K562 (cell line): ENCODE measurements around the gene OPCML. TPM values are rescaled to one million over a fixed set of nuclear protein-coding genes. Genes with fewer than 3 reads are reported as not detected.

Experiments used
- ATAC-seq: fragments of 200-7000 bp; cut with Tn5 transposase; 3 replicates; pipeline ENCODE4 v1.9.1; 2020; ENCODE audit warnings: moderate library complexity
- BruUV-seq: library from RNA; stranded (reverse); fragments of 400-500 nt; replicated peaks from 2 replicates; lab custom pipeline; 2021; lab: Mats Ljungman, UMichigan
- CTCF ChIA-PET: fragments of 300-600 bp; formaldehyde crosslinking; extraction: SDS; loops from one replicate; lab custom pipeline; 2021; ENCODE audit warnings: low intra/inter-chr PET ratio; lab: Yijun Ruan, JAX
- POLR2A ChIA-PET: fragments of 300-600, 350-650 bp; sonication (Branson Sonifier 250); formaldehyde crosslinking; extraction: SDS; loops from one replicate; lab custom pipeline; 2021; ENCODE audit warnings: antibody characterized with exemption, inconsistent platforms; lab: Yijun Ruan, JAX
- DNase-seq, 4 experiments: peaks; one replicate each; pipeline versions ENCODE4 v3.0.0 to v3.0.0-alpha.2; 2011 to 2018; ENCODE audit warnings: low spot score in 3 of 4, mixed read lengths in 3 of 4; ENCODE audit errors: extremely low read depth in 1 of 4
- FAIRE-seq: peaks from 2 replicates; lab custom pipeline; 2011; peaks lifted over from hg19 to GRCh38; lab: Jason Lieb, UNC
- H2AFZ ChIP-seq: 2 replicates; pipeline ENCODE4 v1.6.0; 2011; ENCODE audit warnings: low read depth, low read length, control low read depth, inconsistent platforms
- H3K27ac ChIP-seq: fragments of 200-600 bp; 3 replicates; pipeline ENCODE4 v1.8.0; 2011; ENCODE audit warnings: low read depth, mild to moderate bottlenecking, control low read depth, inconsistent platforms, low read length, moderate library complexity, mixed read lengths; ENCODE audit errors: extremely low read depth
- H3K27me3 ChIP-seq, 2 experiments: fragments of 300-600 bp in 1 of 2; 2 replicates in 1 of 2; 3 replicates in 1 of 2; pipeline versions ENCODE4 v1.6.0 to v1.8.0; 2011; ENCODE audit warnings: inconsistent platforms in 2 of 2, low read length in 2 of 2, mild to moderate bottlenecking in 1 of 2, mixed read lengths in 1 of 2, moderate library complexity in 1 of 2; ENCODE audit not compliant: control insufficient read depth in 2 of 2, insufficient read depth in 2 of 2
- H3K36me3 ChIP-seq: fragments of 300-600 bp; 3 replicates; pipeline ENCODE4 v1.8.0; 2011; ENCODE audit warnings: mild to moderate bottlenecking, low read length, inconsistent platforms; ENCODE audit not compliant: control insufficient read depth, insufficient read depth
- H3K4me1 ChIP-seq, 2 experiments: fragments of 200-600 bp in 1 of 2; replicated peaks in 1 of 2; 2 replicates in 1 of 2; 3 replicates in 1 of 2; pipeline versions ENCODE4 v1.5.1 to v1.8.0; 2011; ENCODE audit warnings: inconsistent platforms in 2 of 2, low read length in 2 of 2, mild to moderate bottlenecking in 1 of 2, mixed read lengths in 1 of 2, moderate library complexity in 1 of 2; ENCODE audit not compliant: control insufficient read depth in 2 of 2, insufficient read depth in 2 of 2
- H3K4me2 ChIP-seq: 2 replicates; pipeline ENCODE4 v1.6.1; 2011; ENCODE audit warnings: low read length, control low read depth, inconsistent platforms, mixed read lengths; ENCODE audit not compliant: insufficient read depth
- H3K4me3 ChIP-seq: fragments of 200-600 bp; sonication (generic), shearing (Covaris generic); 2 replicates; pipeline ENCODE4 v1.5.1; 2016; ENCODE audit warnings: control low read depth, inconsistent platforms
- H3K79me2 ChIP-seq: fragments of 200-600 bp; 3 replicates; pipeline ENCODE4 v1.8.0; 2011; ENCODE audit warnings: low read length, inconsistent platforms; ENCODE audit not compliant: control insufficient read depth, insufficient read depth
- H3K9ac ChIP-seq, 2 experiments: 2 replicates each; pipeline versions ENCODE4 v1.6.0 to v1.6.1; 2011; ENCODE audit warnings: low read depth in 2 of 2, low read length in 2 of 2, control low read depth in 1 of 2, inconsistent platforms in 1 of 2, mild to moderate bottlenecking in 1 of 2, mixed read lengths in 1 of 2; ENCODE audit not compliant: insufficient read depth in 1 of 2
- H3K9me1 ChIP-seq: one replicate; pipeline ENCODE4 v1.6.0; 2011; ENCODE audit warnings: inconsistent platforms, mild to moderate bottlenecking, low read length, moderate library complexity; ENCODE audit not compliant: control insufficient read depth, insufficient read depth
- H3K9me3 ChIP-seq: replicated peaks from 2 replicates; pipeline ENCODE4 v1.5.1; 2011; ENCODE audit warnings: low read depth, low read length, inconsistent platforms; ENCODE audit not compliant: control insufficient read depth, insufficient read depth
- H4K20me1 ChIP-seq: replicated peaks from 2 replicates; pipeline ENCODE4 v1.6.1; 2011; ENCODE audit warnings: low read length, inconsistent platforms, mixed read lengths; ENCODE audit not compliant: control insufficient read depth, insufficient read depth
- E4F1 ChIP-seq: fragments of 250-450 bp; sonication (Bioruptor Pico); IDR thresholded peaks from 2 replicates; pipeline ENCODE4 v1.5.0; 2021; ENCODE audit warnings: mild to moderate bottlenecking, borderline replicate concordance
- EZH2 ChIP-seq: IDR thresholded peaks from 2 replicates; pipeline ENCODE4 v1.6.1; 2012; ENCODE audit warnings: low read depth, mild to moderate bottlenecking, inconsistent platforms, low read length, borderline replicate concordance
- PREB ChIP-seq: sonication (generic); formaldehyde crosslinking; IDR thresholded peaks from 2 replicates; pipeline ENCODE4 v1.8.1; 2023; ENCODE audit warnings: mild to moderate bottlenecking, missing genetic modification reagents
- SLC30A9 ChIP-seq: fragments of 250-450 bp; sonication (Bioruptor Pico); IDR thresholded peaks from 2 replicates; pipeline ENCODE4 v1.8.0; 2022; ENCODE audit warnings: mild to moderate bottlenecking, moderate library complexity
- ZNF444 ChIP-seq: fragments of 250-450 bp; sonication (Bioruptor Pico); IDR thresholded peaks from 2 replicates; pipeline ENCODE4 v1.4.0; 2020; ENCODE audit warnings: mild to moderate bottlenecking, moderate library complexity
- ZNF780A ChIP-seq: fragments of 250-450 bp; sonication (Bioruptor Pico); IDR thresholded peaks from 2 replicates; pipeline ENCODE4 v1.5.0; 2021; ENCODE audit warnings: mild to moderate bottlenecking
- WGBS: fragments of 100-300 bp; shearing (Covaris generic); methylation state at CpG from one replicate; pipeline ENCODE4 v1.1.6; 2016; ENCODE audit warnings: low coverage, mixed read lengths; ENCODE audit not compliant: insufficient coverage; ENCODE audit errors: missing lambda C conversion rate; 5-methylcytosine and 5-hydroxymethylcytosine counted together
- in situ Hi-C: fragments of 300-500 bp; cut with MboI; formaldehyde crosslinking; loops from 4 replicates; pipeline ENCODE4 v1.15.0; 2018; ENCODE audit warnings: inconsistent platforms, mixed read lengths
- intact Hi-C: fragments of 100-400 bp; cut with micrococcal nuclease; formaldehyde crosslinking; loops from 2 replicates; pipeline ENCODE4 v1.14.2; 2022
- polyA plus RNA-seq, 8 experiments: library from polyadenylated mRNA; depleted of rRNA in 4 of 8; stranded (reverse) in 5 of 8; unstranded in 3 of 8; fragments of >200 nt; fragmentation: Nextera tagmentation in 2 of 8; fragmentation: Illumina TruSeq in 1 of 8; extraction: Ambion mirVana in 2 of 8; extraction: Trizol in 1 of 8; gene quantifications; 2 replicates each; pipeline versions ENCODE4 v1.2.1 to v1.2.3, GENCODE V29; 2011 to 2014; ENCODE audit warnings: inconsistent platforms in 1 of 8, missing spikeins in 1 of 8
- total RNA-seq, 7 experiments: library from RNA; depleted of rRNA in 6 of 7; stranded (reverse); fragments of >200 nt in 6 of 7; fragmentation: Illumina TruSeq in 2 of 7; extraction: Trizol in 2 of 7; gene quantifications; 2 replicates each; pipeline versions ENCODE4 v1.2.1 to v1.2.3, GENCODE V29; 2011 to 2021; ENCODE audit warnings: low replicate concordance in 1 of 7

The OPCML gene
- total and polyA plus RNA-seq, 9 of the 15 experiments (the other 6 are each of a cell fraction or from before 2014, with no cell fraction given) = not detected

GRCh38 chr11:132683602-132684001, 848.7 kb downstream of the OPCML start:
- H3K4me3 ChIP-seq = no peak overlapping the region
- no peaks in the 10 kb centered on the region for H3K4me1 ChIP-seq
- H3K9me1 ChIP-seq = no peaks in the 10 kb centered on the region
- no peak overlapping the region for H3K27ac ChIP-seq
- H4K20me1 ChIP-seq = no peaks in the 10 kb centered on the region
- WGBS = 0% methylated on average over 2 of the region's 2 CpGs
- TF ChIP-seq E4F1 (CRISPR knock-in tag) = no peak
- no peak for TF ChIP-seq ZNF780A (CRISPR knock-in tag)
- no peak for TF ChIP-seq EZH2
- TF ChIP-seq ZNF444 = no peak
- no peak for TF ChIP-seq SLC30A9
- TF ChIP-seq PREB (CRISPR knock-in tag) = no peak
- BruUV-seq = no TSS peak
- POLR2A ChIA-PET = no interaction called here
- no peak for ATAC-seq
- intact Hi-C loops = no loop called here
- DNase-seq = no peak
- in situ Hi-C loops = no loop called here
- H3K9me3 ChIP-seq = no peaks in the 10 kb centered on the region
- H3K79me2 ChIP-seq = no peaks in the 10 kb centered on the region
- H3K27me3 ChIP-seq = no peaks in the 10 kb centered on the region
- FAIRE-seq = no peak
- H3K4me2 ChIP-seq = no peak overlapping the region
- H3K36me3 ChIP-seq = no peaks in the 10 kb centered on the region
- no peak overlapping the region for H3K9ac ChIP-seq
- no peak overlapping the region for H2AFZ ChIP-seq
- CTCF ChIA-PET = no interaction called here
